Measurements from ENCODE around the gene SLITRK6. TPM values are rescaled to one million over a fixed set of nuclear protein-coding genes. Genes with fewer than 3 reads are reported as not detected.

SLITRK6 gene
- total RNA-seq (2022; extraction: Qiagen RNA extraction; ENCODE audit: low read depth), result 0.33 to 0.97 TPM (median 0.38 TPM) in 5 replicates

DNA sequence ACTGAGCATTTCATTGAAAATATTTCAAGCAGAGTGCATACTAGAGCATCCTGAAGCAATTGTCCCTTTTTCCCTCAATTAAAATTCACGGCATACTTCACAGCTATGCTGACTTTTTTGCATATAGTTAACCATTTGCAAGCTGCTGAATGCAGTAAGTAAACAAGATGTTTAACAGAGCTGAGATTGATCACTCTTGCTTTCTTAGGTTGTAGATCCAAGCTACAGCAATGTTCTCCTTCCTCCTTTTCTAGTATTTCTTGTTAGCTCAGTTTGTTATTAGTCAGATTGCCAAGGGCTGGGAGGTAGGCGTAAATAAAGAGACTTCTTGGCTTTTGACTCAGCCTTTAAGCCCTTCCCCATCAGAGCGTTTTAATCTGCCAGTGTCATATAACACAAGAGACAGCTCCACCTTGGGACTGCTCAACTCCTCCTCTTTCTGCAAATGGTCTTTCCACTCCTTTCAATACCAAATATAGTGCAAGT, at the start of gene SLITRK6:
Gene SLITRK6, minus strand, starts transcription at position 323 of the 486 bp plus-strand sequence. CDS start 2,911 bp downstream, outside the sequence.

